GM18907 (cell line): ENCODE data around the gene FCRL6.

Experiments
- ATAC-seq: cut with Tn5 transposase; IDR thresholded peaks from one replicate; pipeline ENCODE4 v1.9.1; 2021; ENCODE audit warnings: mild to moderate bottlenecking, moderate library complexity; ENCODE audit not compliant: unreplicated experiment

The FCRL6 gene

GRCh38 chr1:159802111-159802510 is at the start of gene FCRL6:
Gene FCRL6, plus strand, starts transcription at chr1:159802360. Its CDS starts 65 bp downstream, at chr1:159802425.
- no peak for ATAC-seq

GRCh38 chr1:159753386-159753785 is 48.8 kb upstream of the FCRL6 start:
- ATAC-seq = no peak

- no peak for ATAC-seq
Observed at GRCh38 chr1:159755451-159756007, 46.6 kb upstream of the FCRL6 start.

GRCh38 chr1:159756397-159756796 is 45.8 kb upstream of the FCRL6 start:
- ATAC-seq = no peak

GRCh38 chr1:159763686-159764085 is 38.5 kb upstream of the FCRL6 start:
- ATAC-seq = no peak

GRCh38 chr1:159765806-159766205 is 36.4 kb upstream of the FCRL6 start:
- ATAC-seq = no peak

- ATAC-seq = no peak
Observed at GRCh38 chr1:159771127-159771895, 30.8 kb upstream of the FCRL6 start.

- no peak for ATAC-seq
Observed at GRCh38 chr1:159774465-159774864, 27.7 kb upstream of the FCRL6 start.

- no peak for ATAC-seq
Observed at GRCh38 chr1:159775716-159776115, 26.4 kb upstream of the FCRL6 start.

GRCh38 chr1:159778266-159778665 is 23.9 kb upstream of the FCRL6 start:
- ATAC-seq = no peak

- ATAC-seq = no peak
Observed at GRCh38 chr1:159779403-159779851, 22.7 kb upstream of the FCRL6 start.

GRCh38 chr1:159780583-159781582 is 21.3 kb upstream of the FCRL6 start, which contains the start of gene DUSP23:
Gene DUSP23, plus strand, starts transcription at chr1:159780962. Its CDS starts 139 bp downstream, at chr1:159781101.
- ATAC-seq = peak; percentile 99

GRCh38 chr1:159781992-159782391 is 20.2 kb upstream of the FCRL6 start:
- ATAC-seq = no peak

GRCh38 chr1:159783724-159784123 is 18.4 kb upstream of the FCRL6 start:
- no peak for ATAC-seq

GRCh38 chr1:159786465-159786864 is 15.7 kb upstream of the FCRL6 start:
- no peak for ATAC-seq

GRCh38 chr1:159786966-159787365 is 15.2 kb upstream of the FCRL6 start:
- ATAC-seq = no peak

- ATAC-seq = no peak
Observed at GRCh38 chr1:159790237-159790917, 11.8 kb upstream of the FCRL6 start.

GRCh38 chr1:159791031-159791430 is 11.1 kb upstream of the FCRL6 start:
- no peak for ATAC-seq

GRCh38 chr1:159791461-159791860 is 10.7 kb upstream of the FCRL6 start:
- ATAC-seq = no peak

GRCh38 chr1:159795534-159795933 is 6.6 kb upstream of the FCRL6 start:
- no peak for ATAC-seq

GRCh38 chr1:159798893-159799292 is 3.3 kb upstream of the FCRL6 start:
- ATAC-seq = no peak
